Subcutaneous adipose tissue (tissue), 4 donors: ENCODE data around the gene IQGAP2. TPM values are rescaled to one million over a fixed set of nuclear protein-coding genes. Genes with fewer than 3 reads are reported as not detected.

ENCODE experiments used
- total RNA-seq, 4 donors: library from RNA; depleted of rRNA; stranded (reverse); fragments of >200 nt; gene quantifications; one replicate each; pipeline ENCODE4 v1.1.0, GENCODE V29; 2016
- TF ChIP-seq, protein P1 (sequence below): fragments of 450-650 bp; IDR thresholded peaks from one replicate; pipeline ENCODE4 v1.5.1; 2016; ENCODE audit warnings: low read depth, mild to moderate bottlenecking, control low read depth, antibody characterized with exemption, moderate library complexity

The IQGAP2 gene
- total RNA-seq, 4 donors from 2014 or later, result 16.8 to 119 (median 57.0) TPM

DNA sequence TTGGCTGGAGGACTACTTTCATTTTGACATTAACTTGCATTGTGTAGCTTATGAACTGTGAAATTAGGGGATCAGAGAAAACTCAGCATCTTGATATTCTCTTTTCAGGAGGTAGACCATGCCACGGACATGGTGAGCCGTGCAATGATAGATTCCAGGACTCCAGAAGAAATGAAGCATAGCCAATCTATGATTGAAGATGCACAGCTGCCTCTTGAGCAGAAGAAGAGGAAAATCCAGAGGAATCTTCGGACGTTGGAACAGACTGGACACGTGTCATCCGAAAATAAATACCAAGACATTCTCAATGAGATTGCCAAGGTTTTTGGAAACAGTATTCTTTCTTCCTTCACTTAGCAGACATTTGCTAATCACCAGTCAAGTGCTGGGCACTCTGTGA, 292.3 kb downstream of the IQGAP2 start:
- TF ChIP-seq, protein P1, sequence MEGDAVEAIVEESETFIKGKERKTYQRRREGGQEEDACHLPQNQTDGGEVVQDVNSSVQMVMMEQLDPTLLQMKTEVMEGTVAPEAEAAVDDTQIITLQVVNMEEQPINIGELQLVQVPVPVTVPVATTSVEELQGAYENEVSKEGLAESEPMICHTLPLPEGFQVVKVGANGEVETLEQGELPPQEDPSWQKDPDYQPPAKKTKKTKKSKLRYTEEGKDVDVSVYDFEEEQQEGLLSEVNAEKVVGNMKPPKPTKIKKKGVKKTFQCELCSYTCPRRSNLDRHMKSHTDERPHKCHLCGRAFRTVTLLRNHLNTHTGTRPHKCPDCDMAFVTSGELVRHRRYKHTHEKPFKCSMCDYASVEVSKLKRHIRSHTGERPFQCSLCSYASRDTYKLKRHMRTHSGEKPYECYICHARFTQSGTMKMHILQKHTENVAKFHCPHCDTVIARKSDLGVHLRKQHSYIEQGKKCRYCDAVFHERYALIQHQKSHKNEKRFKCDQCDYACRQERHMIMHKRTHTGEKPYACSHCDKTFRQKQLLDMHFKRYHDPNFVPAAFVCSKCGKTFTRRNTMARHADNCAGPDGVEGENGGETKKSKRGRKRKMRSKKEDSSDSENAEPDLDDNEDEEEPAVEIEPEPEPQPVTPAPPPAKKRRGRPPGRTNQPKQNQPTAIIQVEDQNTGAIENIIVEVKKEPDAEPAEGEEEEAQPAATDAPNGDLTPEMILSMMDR, result no peak

DNA sequence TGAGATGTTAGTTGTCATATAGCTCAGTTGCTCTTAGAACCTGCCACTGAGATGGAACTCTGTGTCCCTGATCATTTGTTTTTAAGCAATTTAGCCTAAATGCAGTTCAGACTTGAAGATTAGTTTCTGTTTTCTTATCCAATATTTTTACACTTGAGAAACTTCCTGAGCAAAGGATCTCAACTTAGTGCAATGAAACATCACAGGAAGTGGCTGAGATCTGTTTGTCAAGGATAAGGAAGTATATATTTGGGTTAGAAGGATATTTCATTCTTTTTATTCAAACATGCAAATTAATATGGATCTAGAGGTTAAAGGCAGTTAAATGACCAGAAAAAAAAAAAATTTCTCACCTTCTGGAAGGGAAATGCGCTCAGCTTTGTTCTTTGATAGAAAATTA, 293.2 kb downstream of the IQGAP2 start:
- TF ChIP-seq, protein P1, result no peak

DNA sequence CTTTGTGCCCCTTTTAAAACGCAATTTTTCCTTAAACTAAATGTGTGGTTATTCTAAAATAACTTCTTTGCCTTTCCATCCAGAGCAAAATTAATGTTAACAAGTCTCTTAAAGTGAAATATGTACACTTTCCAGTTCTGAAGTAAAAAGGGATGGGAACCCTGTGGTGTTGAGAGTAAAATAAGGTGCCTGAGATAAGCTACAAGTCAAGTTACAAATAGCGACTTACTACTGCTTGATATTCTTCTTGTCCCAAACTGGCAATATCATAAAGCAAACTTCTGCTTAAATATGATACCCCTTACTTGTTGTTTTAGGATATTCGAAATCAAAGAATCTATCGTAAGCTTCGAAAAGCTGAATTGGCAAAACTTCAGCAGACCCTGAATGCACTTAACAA, 294.6 kb downstream of the IQGAP2 start:
- TF ChIP-seq, protein P1, result no peak

DNA sequence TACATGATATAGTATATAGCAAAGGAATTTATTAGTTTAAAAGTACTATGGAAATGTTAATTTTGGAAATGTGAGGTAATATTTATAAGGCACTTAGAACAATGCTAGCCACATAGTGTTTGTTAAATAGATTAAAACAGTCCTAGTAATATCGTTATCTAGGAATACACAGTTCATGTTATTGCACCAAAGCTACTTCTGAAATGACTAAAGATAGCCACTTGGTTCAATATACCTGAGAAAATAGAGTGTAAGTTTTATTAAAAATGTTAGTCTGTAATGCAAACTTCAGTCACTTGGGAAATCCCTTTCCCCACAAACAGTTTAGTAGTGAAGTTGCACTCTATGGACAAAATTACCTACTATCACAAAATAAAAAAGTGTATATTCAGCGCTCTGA, 297.5 kb downstream of the IQGAP2 start:
- TF ChIP-seq, protein P1, result no peak

DNA sequence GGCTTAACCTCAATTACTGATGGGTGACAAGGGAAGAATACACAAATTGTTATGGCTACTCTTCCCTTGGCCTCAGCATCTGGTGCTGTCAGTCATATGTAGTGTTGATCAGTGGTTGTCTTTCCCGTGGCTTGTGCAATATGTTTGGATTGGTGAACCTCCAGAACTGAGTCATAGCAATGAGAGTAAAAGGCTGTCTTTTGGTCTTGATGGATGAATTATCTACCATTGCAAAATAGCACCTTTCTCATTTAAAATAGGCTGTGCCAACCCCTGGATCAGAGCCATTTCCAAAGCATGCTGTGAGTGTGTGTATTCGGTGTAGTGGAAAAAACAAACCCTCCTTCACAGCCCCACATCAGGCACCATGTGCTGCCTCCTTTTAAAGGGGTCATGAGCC, 298.2 kb downstream of the IQGAP2 start:
- TF ChIP-seq, protein P1, result no peak

DNA sequence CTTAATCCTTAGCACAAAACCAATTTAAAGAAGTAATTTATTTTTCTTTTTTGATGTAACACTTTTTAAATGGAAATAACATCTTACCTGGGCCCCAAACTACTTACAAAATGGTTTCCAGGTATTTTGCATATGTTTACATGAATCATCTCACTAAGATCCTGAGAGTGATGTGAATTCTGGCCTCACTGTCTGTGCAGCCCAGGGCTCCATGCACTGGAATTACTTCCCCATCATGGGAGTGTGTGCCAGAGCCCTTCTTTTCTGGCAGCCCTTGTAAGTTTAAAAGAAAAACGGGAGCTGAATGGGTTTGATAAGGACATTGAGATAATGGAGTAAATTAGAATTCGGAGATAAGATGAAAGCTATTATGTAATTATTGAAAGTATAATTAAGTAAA, 300.6 kb downstream of the IQGAP2 start:
- TF ChIP-seq, protein P1, result no peak

DNA sequence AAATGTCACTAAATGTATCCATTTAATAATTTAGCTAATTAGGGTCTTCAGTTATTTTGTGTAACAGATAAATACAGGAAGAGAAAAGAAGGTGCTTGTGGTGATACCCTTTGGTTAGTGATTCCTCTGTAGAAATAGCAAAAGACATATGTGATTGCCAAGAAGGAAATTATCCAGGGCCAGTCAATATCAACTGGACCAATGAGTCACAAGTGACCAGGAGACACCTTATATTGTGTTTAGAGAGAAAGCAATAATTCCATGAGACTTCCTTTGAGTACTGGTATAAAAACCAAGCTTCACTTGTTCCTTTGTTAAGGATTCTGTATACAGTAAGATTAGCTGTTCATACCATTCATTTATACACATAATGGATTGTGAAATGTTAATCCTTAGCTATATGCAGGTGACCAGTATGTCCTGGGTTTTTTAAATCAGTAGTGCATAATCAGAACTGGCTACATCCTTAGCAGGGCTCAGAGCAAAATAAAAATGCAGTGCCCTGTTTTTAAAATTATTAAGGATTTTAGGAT, 301.1 kb downstream of the IQGAP2 start:
- TF ChIP-seq, protein P1, result no peak
